ENCODE results near the gene TPRA1. TPM values are rescaled to one million over a fixed set of nuclear protein-coding genes. Genes with fewer than 3 reads are reported as not detected.
A peak's percentile ranks its signal among the peaks of the same experiment; 100 is the strongest.

TPRA1 gene
- total and polyA plus RNA-seq, 9 of the 15 experiments (the other 6 are each of a cell fraction or from before 2014, with no cell fraction given), result 0.66 to 21.5 (median 11.1) TPM

- TF ChIP-seq MYC (IDR thresholded peaks at IDR 0.05; ENCODE audit: low read depth, low read length) (no peak), MYC (CRISPR knock-in tag; IDR thresholded peaks at IDR 0.05; ENCODE audit: borderline replicate concordance, low read depth) (no peak), ZNF764 (CRISPR knock-in tag; IDR thresholded peaks at IDR 0.05; ENCODE audit: low read depth) (no peak), ZNF561 (CRISPR knock-in tag; conservative IDR thresholded peaks at IDR 0.05) (no peak), NCOA4 (IDR thresholded peaks at IDR 0.05; ENCODE audit: partially characterized antibody) (no peak), RBM22 (IDR thresholded peaks at IDR 0.05; ENCODE audit: low read depth, low read length, poor library complexity, severe bottlenecking) (no peak), RCOR1 (IDR thresholded peaks at IDR 0.05; ENCODE audit: borderline replicate concordance in 1 of 2, low read depth in 2 of 2, low read length in 2 of 2) (0 out of 4 replicates have a peak, but pooled peaks of 1 of the 2 experiments have one; percentile 5), RBBP5 (IDR thresholded peaks at IDR 0.05; ENCODE audit: borderline replicate concordance, insufficient read depth, low read length, poor library complexity, severe bottlenecking) (no peak), HEY1 (CRISPR knock-in tag; IDR thresholded peaks at IDR 0.05; ENCODE audit: borderline replicate concordance) (no peak), PHTF2 (CRISPR knock-in tag; IDR thresholded peaks at IDR 0.05) (no peak), BCLAF1 (IDR thresholded peaks at IDR 0.05; ENCODE audit: borderline replicate concordance in 1 of 2, control insufficient read depth in 1 of 2, low read depth in 2 of 2, low read length in 1 of 2) (no peak), PBX2 (CRISPR knock-in tag; IDR thresholded peaks at IDR 0.05; ENCODE audit: low read depth) (no peak), PBX2 (tag; conservative IDR thresholded peaks at IDR 0.05; ENCODE audit: low read depth) (peak; percentile 62), SMARCA5 (IDR thresholded peaks at IDR 0.05) (no peak), OTX1 (CRISPR knock-in tag; IDR thresholded peaks at IDR 0.05) (no peak), DEAF1 (CRISPR knock-in tag; IDR thresholded peaks at IDR 0.05) (no peak), PTRF (tag; IDR thresholded peaks at IDR 0.05) (no peak), ATF7 (IDR thresholded peaks at IDR 0.05) (no peak)
- TF ChIP-seq, protein P1, sequence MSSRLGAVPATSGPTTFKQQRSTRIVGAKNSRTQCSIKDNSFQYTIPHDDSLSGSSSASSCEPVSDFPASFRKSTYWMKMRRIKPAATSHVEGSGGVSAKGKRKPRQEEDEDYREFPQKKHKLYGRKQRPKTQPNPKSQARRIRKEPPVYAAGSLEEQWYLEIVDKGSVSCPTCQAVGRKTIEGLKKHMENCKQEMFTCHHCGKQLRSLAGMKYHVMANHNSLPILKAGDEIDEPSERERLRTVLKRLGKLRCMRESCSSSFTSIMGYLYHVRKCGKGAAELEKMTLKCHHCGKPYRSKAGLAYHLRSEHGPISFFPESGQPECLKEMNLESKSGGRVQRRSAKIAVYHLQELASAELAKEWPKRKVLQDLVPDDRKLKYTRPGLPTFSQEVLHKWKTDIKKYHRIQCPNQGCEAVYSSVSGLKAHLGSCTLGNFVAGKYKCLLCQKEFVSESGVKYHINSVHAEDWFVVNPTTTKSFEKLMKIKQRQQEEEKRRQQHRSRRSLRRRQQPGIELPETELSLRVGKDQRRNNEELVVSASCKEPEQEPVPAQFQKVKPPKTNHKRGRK (tag; IDR thresholded peaks at IDR 0.05), result no peak
These were observed 2.6 kb upstream of the TPRA1 start (continued) for GRCh38 chr3:127593178-127593577.
